SU-DHL-6 (cell line): ENCODE measurements around the gene MAS1.

Experiments
- EZH2phosphoT487 ChIP-seq: fragments of 200-600 bp; sonication (generic), shearing (Covaris generic); conservative IDR thresholded peaks from 2 replicates; pipeline ENCODE4 v1.6.1; 2018; ENCODE audit warnings: mild to moderate bottlenecking, antibody characterized with exemption, low read length, moderate library complexity, mixed read lengths
- TF ChIP-seq, protein P1 (sequence below): fragments of 200-600 bp; sonication (generic); IDR thresholded peaks from one replicate; pipeline ENCODE4 v1.5.1; 2017; ENCODE audit warnings: antibody characterized with exemption, mild to moderate bottlenecking, low read length, moderate library complexity; ENCODE audit not compliant: insufficient read depth, poor library complexity, severe bottlenecking

DNA sequence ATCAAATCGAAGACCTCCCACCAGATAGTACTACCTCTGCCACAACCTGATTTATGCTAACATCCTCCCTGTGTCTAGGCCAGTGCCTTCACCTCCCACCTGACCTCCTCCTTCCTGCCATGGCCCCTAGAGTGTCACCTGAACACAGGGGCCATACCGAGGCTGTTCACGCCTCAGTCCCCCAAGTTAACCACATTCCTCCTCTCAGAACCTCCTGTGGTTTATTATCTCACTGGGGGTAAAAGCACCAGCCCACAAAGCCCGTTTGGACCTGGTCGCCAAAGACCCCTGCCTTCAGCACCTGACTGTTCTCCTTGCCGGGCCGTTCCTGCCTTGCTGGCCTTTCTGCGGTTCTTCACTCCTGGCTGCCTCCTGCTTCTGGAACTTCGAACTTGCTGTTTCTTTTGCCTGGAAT is 13.7 kb downstream of the MAS1 start:
- TF ChIP-seq, protein P1, sequence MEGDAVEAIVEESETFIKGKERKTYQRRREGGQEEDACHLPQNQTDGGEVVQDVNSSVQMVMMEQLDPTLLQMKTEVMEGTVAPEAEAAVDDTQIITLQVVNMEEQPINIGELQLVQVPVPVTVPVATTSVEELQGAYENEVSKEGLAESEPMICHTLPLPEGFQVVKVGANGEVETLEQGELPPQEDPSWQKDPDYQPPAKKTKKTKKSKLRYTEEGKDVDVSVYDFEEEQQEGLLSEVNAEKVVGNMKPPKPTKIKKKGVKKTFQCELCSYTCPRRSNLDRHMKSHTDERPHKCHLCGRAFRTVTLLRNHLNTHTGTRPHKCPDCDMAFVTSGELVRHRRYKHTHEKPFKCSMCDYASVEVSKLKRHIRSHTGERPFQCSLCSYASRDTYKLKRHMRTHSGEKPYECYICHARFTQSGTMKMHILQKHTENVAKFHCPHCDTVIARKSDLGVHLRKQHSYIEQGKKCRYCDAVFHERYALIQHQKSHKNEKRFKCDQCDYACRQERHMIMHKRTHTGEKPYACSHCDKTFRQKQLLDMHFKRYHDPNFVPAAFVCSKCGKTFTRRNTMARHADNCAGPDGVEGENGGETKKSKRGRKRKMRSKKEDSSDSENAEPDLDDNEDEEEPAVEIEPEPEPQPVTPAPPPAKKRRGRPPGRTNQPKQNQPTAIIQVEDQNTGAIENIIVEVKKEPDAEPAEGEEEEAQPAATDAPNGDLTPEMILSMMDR: no peak
- no peak for TF ChIP-seq EZH2phosphoT487
